ENCODE results near the gene INPP5J.

- TF ChIP-seq CTCF (IDR thresholded peaks at IDR 0.05) = no peak
- no peak for TF ChIP-seq POLR2A (IDR thresholded peaks at IDR 0.05)
These were observed 54.2 kb downstream of the INPP5J start for GRCh38 chr22:31176923-31177322.
